ENCODE results near the gene ASPHD2.

DNA sequence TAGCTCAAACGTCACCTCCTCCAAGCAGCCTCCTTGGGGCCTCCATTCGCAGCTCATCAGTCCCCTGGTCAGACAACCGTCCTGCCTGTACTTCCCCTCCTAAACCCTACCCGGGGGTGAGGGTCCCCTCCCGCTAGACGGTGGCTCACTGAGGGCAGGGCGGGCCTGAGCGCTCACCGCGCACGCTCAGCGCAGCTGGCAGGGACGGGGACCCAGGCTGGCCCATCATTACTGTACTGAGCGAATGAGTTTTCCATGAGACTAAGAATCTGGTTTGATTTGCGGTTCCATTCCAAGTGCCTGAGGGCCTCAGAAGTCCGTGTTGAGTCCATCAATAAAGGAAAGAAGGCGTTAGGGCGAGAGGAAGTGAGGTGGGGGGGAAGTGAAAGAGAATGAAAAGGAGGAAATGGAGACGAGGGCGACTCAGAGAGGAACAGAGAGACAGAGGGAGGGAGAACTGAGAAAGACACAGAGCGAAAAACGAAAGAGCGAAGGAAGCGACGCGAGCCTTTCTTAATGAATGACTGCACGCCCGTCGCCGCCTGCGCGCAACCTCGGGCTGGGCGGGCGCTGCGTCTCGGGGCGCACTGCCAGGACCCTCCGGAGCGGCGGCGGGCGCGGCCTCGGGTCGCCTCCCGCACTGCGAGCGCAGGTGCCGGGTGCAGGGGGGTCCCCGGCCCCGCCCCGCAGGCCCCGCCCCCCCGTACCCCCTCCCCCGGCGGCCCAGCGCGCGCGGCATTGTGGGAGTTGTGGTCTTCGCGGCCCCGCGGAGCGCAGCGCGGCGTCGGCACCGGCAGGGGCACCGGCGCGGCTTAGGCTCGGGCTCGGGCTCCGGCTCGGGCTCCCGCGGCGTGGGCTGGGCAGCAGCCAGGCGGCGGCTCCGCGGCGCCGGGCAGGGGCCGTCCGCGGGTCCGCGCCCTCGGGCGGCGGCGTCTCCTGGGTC, at the start of gene ASPHD2:
- TF ChIP-seq, protein P1, sequence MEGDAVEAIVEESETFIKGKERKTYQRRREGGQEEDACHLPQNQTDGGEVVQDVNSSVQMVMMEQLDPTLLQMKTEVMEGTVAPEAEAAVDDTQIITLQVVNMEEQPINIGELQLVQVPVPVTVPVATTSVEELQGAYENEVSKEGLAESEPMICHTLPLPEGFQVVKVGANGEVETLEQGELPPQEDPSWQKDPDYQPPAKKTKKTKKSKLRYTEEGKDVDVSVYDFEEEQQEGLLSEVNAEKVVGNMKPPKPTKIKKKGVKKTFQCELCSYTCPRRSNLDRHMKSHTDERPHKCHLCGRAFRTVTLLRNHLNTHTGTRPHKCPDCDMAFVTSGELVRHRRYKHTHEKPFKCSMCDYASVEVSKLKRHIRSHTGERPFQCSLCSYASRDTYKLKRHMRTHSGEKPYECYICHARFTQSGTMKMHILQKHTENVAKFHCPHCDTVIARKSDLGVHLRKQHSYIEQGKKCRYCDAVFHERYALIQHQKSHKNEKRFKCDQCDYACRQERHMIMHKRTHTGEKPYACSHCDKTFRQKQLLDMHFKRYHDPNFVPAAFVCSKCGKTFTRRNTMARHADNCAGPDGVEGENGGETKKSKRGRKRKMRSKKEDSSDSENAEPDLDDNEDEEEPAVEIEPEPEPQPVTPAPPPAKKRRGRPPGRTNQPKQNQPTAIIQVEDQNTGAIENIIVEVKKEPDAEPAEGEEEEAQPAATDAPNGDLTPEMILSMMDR (IDR thresholded peaks at IDR 0.05): no peak
- TF ChIP-seq POLR2A (IDR thresholded peaks at IDR 0.05): peak in 1 of 2 donors; percentile 19

Data from tibial nerve (tissue), 3 donors.